GM18907 (cell line): ENCODE measurements around the gene SLC26A2.
A peak's percentile ranks its signal among the peaks of the same experiment; 100 is the strongest.

ENCODE experiments used
- ATAC-seq: cut with Tn5 transposase; IDR thresholded peaks from one replicate; pipeline ENCODE4 v1.9.1; 2021; ENCODE audit warnings: mild to moderate bottlenecking, moderate library complexity; ENCODE audit not compliant: unreplicated experiment

The SLC26A2 gene

GRCh38 chr5:150035139-150035895 lies 74.8 kb downstream of the SLC26A2 start:
- ATAC-seq = peak; percentile 94

DNA sequence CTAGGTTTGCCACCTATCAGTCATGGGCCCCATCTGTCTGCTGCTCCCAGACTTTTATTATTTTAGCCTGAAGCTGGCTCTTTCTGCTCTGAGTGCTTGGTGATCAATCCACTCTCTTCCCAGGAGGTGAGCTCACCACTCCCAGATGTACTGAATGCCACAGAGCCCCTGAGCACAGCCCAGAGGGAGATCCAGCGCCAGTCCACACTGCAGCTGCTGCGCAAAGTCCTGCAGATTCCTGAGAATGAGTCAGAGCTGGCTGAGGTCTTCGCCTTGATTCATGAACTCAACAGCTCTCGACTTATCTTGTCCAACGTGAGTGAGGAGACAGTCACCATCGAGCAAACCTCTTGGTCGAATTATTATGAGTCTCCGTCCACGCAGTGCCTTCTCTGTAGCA lies 76.0 kb downstream of the SLC26A2 start:
- no peak for ATAC-seq
